Glutamatergic neuron (in vitro differentiated cells): ENCODE data around the gene SHFL. TPM values are rescaled to one million over a fixed set of nuclear protein-coding genes. Genes with fewer than 3 reads are reported as not detected.
A peak's percentile ranks its signal among the peaks of the same experiment; 100 is the strongest.

ENCODE experiments used
- DNase-seq: peaks from one replicate; pipeline ENCODE4 v3.0.0; 2022
- H3K27ac Mint-ChIP-seq: one replicate; pipeline ENCODE4 v1.8.0; 2020; ENCODE audit warnings: mild to moderate bottlenecking, mixed read lengths, inconsistent platforms; ENCODE audit not compliant: unreplicated experiment
- H3K27me3 Mint-ChIP-seq: one replicate; pipeline ENCODE4 v1.8.0; 2020; ENCODE audit warnings: mild to moderate bottlenecking, moderate library complexity, mixed read lengths, inconsistent platforms; ENCODE audit not compliant: unreplicated experiment
- H3K36me3 Mint-ChIP-seq: one replicate; pipeline ENCODE4 v1.8.0; 2020; ENCODE audit warnings: mild to moderate bottlenecking, mixed read lengths, inconsistent platforms; ENCODE audit not compliant: unreplicated experiment
- H3K4me1 Mint-ChIP-seq: one replicate; pipeline ENCODE4 v1.8.0; 2020; ENCODE audit warnings: mild to moderate bottlenecking, low read depth, mixed read lengths, inconsistent platforms; ENCODE audit not compliant: unreplicated experiment
- H3K4me3 Mint-ChIP-seq: one replicate; pipeline ENCODE4 v1.8.0; 2020; ENCODE audit warnings: mild to moderate bottlenecking, mixed read lengths, inconsistent platforms; ENCODE audit not compliant: unreplicated experiment
- H3K9me3 Mint-ChIP-seq: one replicate; pipeline ENCODE4 v1.8.0; 2020; ENCODE audit warnings: mild to moderate bottlenecking, moderate library complexity, mixed read lengths, inconsistent platforms; ENCODE audit not compliant: unreplicated experiment
- CTCF ChIP-seq: fragments of 200-600 bp; sonication (generic); IDR thresholded peaks from one replicate; pipeline ENCODE4 v1.5.0; 2021; ENCODE audit not compliant: partially characterized antibody, unreplicated experiment
- long read RNA-seq: library from polyadenylated mRNA; unstranded; transcript quantifications from one replicate; pipeline ENCODE4 v2.0.0, GENCODE V29; 2020; ENCODE audit not compliant: unreplicated experiment
- total RNA-seq: library from RNA; stranded (reverse); fragmentation: NEBNext Ultra II Directional; extraction: Animal tissue kit (Norgen Biotek cat#: 25700); gene quantifications from one replicate; pipeline ENCODE4 v1.2.1, GENCODE V29; 2021; ENCODE audit not compliant: unreplicated experiment

SHFL gene
- total RNA-seq, result 0.20 TPM
- long read RNA-seq, result 0 reads

GRCh38 chr19:10085641-10086590 is at the start of gene SHFL:
Gene SHFL (plus strand): TSS chr19:10086317. CDS start chr19:10086428, 111 bp downstream.
- H3K4me1 Mint-ChIP-seq, result no peaks in the 10 kb centered on the region
- no peak within 1 kb of the TSS for H3K27ac Mint-ChIP-seq
- TF ChIP-seq CTCF, result no peak
- peak within 1 kb of the TSS; percentile 83 for H3K4me3 Mint-ChIP-seq
- peaks cover 6% of the 10 kb centered on the region for H3K27me3 Mint-ChIP-seq
- DNase-seq, result no peak
- H3K9me3 Mint-ChIP-seq, result peaks cover 5% of the 10 kb centered on the region
- no peaks in the 10 kb centered on the region for H3K36me3 Mint-ChIP-seq

DNA sequence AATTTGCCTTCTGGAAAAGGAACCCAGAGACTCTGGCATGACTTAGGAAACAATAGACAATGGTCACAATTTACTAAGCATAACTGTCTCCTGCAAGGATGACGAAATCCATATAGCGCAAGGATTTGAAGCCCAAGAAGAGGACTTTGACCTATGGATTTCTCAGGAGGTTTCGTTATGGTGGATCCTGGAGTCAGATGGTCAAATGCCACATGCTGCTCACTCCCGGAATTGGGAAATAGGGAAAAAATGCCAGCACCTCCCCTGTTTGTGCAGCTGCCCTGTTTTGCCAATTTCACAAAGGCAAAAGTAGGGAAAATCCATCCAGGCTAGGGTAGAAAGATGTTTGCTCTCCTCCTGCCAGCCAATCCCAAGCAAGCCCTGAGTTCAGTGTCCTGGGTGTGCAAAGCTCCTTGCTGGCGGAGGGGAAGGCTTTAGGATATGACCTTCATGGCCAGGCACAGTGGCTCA is 49.5 kb upstream of the SHFL start:
- H3K27ac Mint-ChIP-seq, result no peak overlapping the region
- H3K9me3 Mint-ChIP-seq, result peaks cover 11% of the 10 kb centered on the region
- peaks cover 6% of the 10 kb centered on the region for H3K36me3 Mint-ChIP-seq
- peaks cover 10% of the 10 kb centered on the region for H3K27me3 Mint-ChIP-seq
- no peak for TF ChIP-seq CTCF
- no peaks in the 10 kb centered on the region for H3K4me1 Mint-ChIP-seq
- DNase-seq, result no peak
- no peak overlapping the region for H3K4me3 Mint-ChIP-seq

- DNase-seq, result no peak
- Mint-ChIP-seq H3K27me3 (peaks cover 10% of the 10 kb centered on the region), H3K4me1 (no peaks in the 10 kb centered on the region), H3K27ac (no peak overlapping the region), H3K9me3 (peaks cover 17% of the 10 kb centered on the region), H3K4me3 (no peak overlapping the region), H3K36me3 (peaks cover 6% of the 10 kb centered on the region)
- TF ChIP-seq CTCF, result no peak
These were observed 48.8 kb upstream of the SHFL start for GRCh38 chr19:10037367-10037766.

DNA sequence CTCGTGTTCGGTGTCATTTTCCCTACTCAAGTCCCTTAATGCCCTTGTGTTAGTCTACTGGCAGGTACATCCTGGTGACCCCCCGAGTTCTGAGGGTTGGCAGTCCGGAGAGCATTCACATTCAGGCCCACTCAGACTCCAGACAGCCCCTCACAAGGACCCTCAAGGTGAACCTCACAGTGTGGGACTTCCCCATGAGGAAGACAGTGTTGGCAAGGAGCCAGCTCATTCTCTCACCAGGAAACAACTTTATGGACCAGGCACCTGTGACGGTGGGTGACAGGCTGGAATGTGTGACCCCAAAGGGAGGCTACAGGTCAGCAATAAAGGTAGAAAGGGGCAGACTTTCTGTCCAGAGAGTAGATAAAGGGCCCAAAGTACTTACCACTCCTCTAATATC is 48.3 kb upstream of the SHFL start:
- no peak for DNase-seq
- no peak for TF ChIP-seq CTCF
- H3K27ac Mint-ChIP-seq, result no peak overlapping the region
- H3K4me1 Mint-ChIP-seq, result no peaks in the 10 kb centered on the region
- H3K9me3 Mint-ChIP-seq, result peaks cover 20% of the 10 kb centered on the region
- H3K4me3 Mint-ChIP-seq, result no peak overlapping the region
- peaks cover 6% of the 10 kb centered on the region for H3K36me3 Mint-ChIP-seq
- H3K27me3 Mint-ChIP-seq, result peaks cover 10% of the 10 kb centered on the region

DNA sequence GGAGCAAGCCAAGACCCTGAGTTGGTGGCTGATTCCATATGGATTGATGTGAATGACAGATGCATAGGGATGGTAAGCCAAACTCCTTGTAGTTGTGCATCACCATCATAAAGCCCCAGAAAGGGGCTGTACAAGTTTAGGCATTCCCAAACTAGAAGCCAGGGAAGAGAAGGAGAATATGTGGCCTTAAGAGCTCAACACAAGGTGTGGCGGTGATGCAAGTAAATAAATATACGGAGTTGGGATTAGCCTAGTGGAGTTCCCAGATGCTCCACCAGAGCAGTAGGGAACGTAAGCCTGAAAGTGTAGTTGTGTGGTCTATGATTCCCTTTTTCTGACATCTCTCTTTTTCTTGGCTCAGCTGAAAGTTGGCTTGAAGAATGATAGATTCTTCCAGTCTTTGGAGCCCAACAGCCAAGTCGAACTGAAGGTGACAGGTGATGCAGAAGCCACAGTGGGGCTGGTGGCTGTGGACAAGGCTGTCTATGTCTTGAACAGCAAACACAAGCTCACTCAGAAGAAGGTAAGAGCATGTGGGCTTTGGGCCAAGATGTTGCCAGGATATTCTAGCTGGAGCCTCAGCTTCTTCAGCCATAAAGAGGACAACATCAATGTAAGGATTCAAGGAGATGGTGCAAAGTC is 42.7 kb upstream of the SHFL start:
- H3K36me3 Mint-ChIP-seq, result peaks cover 17% of the 10 kb centered on the region
- peaks cover 7% of the 10 kb centered on the region for H3K27me3 Mint-ChIP-seq
- peaks cover 31% of the 10 kb centered on the region for H3K9me3 Mint-ChIP-seq
- DNase-seq, result no peak
- H3K4me1 Mint-ChIP-seq, result no peaks in the 10 kb centered on the region
- H3K4me3 Mint-ChIP-seq, result no peak overlapping the region
- no peak for TF ChIP-seq CTCF
- H3K27ac Mint-ChIP-seq, result no peak overlapping the region
